ENCODE results near the gene UCP2.

Gene UCP2

DNA sequence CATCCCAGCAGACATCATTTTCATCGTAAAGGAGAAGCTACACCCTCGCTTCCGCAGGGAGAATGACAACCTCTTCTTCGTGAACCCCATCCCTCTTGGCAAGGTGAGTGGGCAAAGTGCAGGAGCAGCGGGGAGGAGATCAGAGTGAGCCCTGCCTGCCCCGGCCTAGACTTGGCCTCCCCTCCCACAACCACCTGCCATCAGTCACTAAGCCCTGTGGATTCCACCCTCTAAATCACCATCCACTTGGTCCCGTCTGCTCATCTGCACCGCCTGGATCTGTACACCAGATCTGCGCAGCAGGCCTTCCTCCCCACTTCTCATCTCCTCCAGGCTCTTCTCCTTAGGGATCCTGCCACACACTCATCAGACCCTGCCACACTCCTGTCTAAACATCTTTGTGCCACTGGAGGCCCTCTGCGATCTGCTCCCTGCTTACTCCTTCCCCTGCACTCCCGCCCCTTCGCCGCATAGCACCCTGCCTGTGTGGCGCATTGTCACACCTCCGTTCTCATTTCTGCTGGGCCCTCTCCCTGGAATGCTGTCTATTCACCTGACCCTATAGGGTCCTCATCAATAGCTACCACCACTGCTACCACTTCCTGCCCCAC, 14.2 kb downstream of the UCP2 start:
- H3K4me3 ChIP-seq (replicated peaks; ENCODE audit: low read depth, low read length): no peak overlapping the region
- DNase-seq (ENCODE audit: low read depth): no peak
- TF ChIP-seq, protein P1, sequence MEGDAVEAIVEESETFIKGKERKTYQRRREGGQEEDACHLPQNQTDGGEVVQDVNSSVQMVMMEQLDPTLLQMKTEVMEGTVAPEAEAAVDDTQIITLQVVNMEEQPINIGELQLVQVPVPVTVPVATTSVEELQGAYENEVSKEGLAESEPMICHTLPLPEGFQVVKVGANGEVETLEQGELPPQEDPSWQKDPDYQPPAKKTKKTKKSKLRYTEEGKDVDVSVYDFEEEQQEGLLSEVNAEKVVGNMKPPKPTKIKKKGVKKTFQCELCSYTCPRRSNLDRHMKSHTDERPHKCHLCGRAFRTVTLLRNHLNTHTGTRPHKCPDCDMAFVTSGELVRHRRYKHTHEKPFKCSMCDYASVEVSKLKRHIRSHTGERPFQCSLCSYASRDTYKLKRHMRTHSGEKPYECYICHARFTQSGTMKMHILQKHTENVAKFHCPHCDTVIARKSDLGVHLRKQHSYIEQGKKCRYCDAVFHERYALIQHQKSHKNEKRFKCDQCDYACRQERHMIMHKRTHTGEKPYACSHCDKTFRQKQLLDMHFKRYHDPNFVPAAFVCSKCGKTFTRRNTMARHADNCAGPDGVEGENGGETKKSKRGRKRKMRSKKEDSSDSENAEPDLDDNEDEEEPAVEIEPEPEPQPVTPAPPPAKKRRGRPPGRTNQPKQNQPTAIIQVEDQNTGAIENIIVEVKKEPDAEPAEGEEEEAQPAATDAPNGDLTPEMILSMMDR (IDR thresholded peaks at IDR 0.05; ENCODE audit: low read length, missing control alignments): no peak

GRCh38 chr11:73965764-73966121, 16.9 kb downstream of the UCP2 start:
- TF ChIP-seq, protein P1 (IDR thresholded peaks at IDR 0.05; ENCODE audit: low read length, missing control alignments): no peak
- DNase-seq (ENCODE audit: low read depth): no peak
- no peak overlapping the region for H3K4me3 ChIP-seq (replicated peaks; ENCODE audit: low read depth, low read length)

DNA sequence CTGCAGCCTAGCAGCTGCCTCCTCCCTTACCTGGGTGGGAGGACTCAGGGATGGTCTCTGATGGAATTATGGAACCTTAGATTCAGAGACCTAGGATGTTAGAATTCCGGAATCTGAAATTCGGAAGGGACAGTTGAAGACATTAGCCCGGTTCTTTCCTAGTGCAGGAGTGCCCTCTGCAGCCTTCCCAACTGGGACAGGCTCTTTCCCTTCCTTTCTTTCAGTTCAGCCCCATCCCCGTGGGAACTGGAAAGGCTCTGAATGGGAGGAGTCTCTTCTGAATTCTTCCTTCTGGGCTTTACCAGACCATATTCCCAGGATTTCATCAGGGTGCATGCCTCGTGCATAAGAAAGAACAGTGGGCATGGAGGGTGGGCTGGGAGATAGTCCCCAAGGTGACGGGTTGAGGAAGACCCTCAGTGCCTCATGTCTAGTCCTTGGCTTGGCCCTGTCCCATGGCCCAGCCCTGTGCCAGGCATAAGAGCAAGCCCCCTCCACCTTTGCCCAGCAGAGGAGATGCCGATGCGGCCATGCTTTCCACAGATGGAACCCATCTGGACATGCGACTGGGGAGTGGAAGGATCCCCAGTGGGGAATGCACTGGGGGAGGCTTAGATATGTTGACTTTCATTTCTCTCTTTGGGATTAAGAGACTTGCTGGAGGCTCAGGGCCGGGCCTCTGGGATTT, 17.4 kb downstream of the UCP2 start:
- no peak overlapping the region for H3K4me3 ChIP-seq (replicated peaks; ENCODE audit: low read depth, low read length)
- no peak for DNase-seq (ENCODE audit: low read depth)
- TF ChIP-seq, protein P1 (IDR thresholded peaks at IDR 0.05; ENCODE audit: low read length, missing control alignments): no peak

- no peak for DNase-seq (ENCODE audit: low read depth)
- TF ChIP-seq, protein P1 (IDR thresholded peaks at IDR 0.05; ENCODE audit: low read length, missing control alignments): no peak
- no peak overlapping the region for H3K4me3 ChIP-seq (replicated peaks; ENCODE audit: low read depth, low read length)
Observed at GRCh38 chr11:73963861-73964260, 18.8 kb downstream of the UCP2 start.

GRCh38 chr11:73962101-73962705, 20.4 kb downstream of the UCP2 start:
- TF ChIP-seq, protein P1 (IDR thresholded peaks at IDR 0.05; ENCODE audit: low read length, missing control alignments): no peak
- H3K4me3 ChIP-seq (replicated peaks; ENCODE audit: low read depth, low read length): no peak overlapping the region
- DNase-seq (ENCODE audit: low read depth): no peak

DNA sequence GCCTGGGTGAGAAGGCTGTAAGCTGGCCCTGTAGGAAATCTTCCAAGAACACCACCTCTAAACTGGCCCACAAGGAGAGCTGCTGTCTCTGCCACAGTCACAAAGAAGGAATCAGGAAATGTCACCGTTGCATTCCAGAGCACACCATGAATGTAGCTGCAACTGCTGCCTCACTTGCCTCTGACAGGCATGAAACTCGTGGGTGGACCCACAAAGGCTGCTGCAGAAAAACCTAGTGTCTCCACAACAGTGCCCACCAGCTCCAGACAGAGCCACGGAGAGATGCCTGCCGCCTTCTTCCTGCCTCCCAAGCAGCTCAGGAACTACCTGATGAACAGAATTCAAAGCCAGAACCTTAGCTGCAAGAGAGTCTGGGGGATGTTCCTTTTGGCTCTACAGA, 21.3 kb downstream of the UCP2 start:
- H3K4me3 ChIP-seq (replicated peaks; ENCODE audit: low read depth, low read length): no peak overlapping the region
- no peak for DNase-seq (ENCODE audit: low read depth)
- TF ChIP-seq, protein P1 (IDR thresholded peaks at IDR 0.05; ENCODE audit: low read length, missing control alignments): no peak
